Right lung (tissue), 10 donors: ENCODE results near the gene TXLNG. TPM values are rescaled to one million over a fixed set of nuclear protein-coding genes. Genes with fewer than 3 reads are reported as not detected.
"Not testable (repeated sequence)": the region's sequence is repeated elsewhere in the genome, so short reads cannot be mapped to it uniquely, and the experiment has no call there.

Source experiments
- DNase-seq, 2 donors: peaks; one replicate each; pipeline ENCODE4 v3.0.0-alpha.2; 2013
- long read RNA-seq, 8 donors: transcript quantifications; one replicate each; lab custom pipeline, GENCODE V29; 2026
- polyA plus RNA-seq, 5 donors: library from polyadenylated mRNA; unstranded; fragments of 120-200 nt; gene quantifications; one replicate each; pipeline versions ENCODE4 v1.2.1 to v1.2.3, GENCODE V29; 2013; ENCODE audit warnings: inconsistent platforms in 1 of 5, low replicate concordance in 1 of 5; ENCODE audit not compliant: insufficient read length in 5 of 5, insufficient read depth in 1 of 5

The TXLNG gene
- polyA plus RNA-seq = 10 to 100 TPM; 13.5 to 17.6 (median 16.1) TPM
- long read RNA-seq, donor 1, partial matches to known transcripts = 246 of 362 reads
- long read RNA-seq, donor 1, other reads (novel, unspliced or antisense) = 116 of 362 reads
- long read RNA-seq, donor 2, full-length matches to known transcripts = 1 of 1 reads
- long read RNA-seq, donor 2, partial matches to known transcripts = 0 of 1 reads
- long read RNA-seq, donor 2, other reads (novel, unspliced or antisense) = 0 of 1 reads
- long read RNA-seq, donor 3, partial matches to known transcripts = 258 of 347 reads
- long read RNA-seq, donor 3, other reads (novel, unspliced or antisense) = 89 of 347 reads
- long read RNA-seq, donor 4, partial matches to known transcripts = 5 of 5 reads
- long read RNA-seq, donor 4, other reads (novel, unspliced or antisense) = 0 of 5 reads
- long read RNA-seq, donor 5, partial matches to known transcripts = 297 of 420 reads
- long read RNA-seq, donor 5, other reads (novel, unspliced or antisense) = 123 of 420 reads
- long read RNA-seq, donor 6, partial matches to known transcripts = 10 of 10 reads
- long read RNA-seq, donor 6, other reads (novel, unspliced or antisense) = 0 of 10 reads
- long read RNA-seq, donor 7, partial matches to known transcripts = 5 of 5 reads
- long read RNA-seq, donor 7, other reads (novel, unspliced or antisense) = 0 of 5 reads
- long read RNA-seq, donor 8, full-length matches to known transcripts = 1 of 1 reads
- long read RNA-seq, donor 8, partial matches to known transcripts = 0 of 1 reads
- long read RNA-seq, donor 8, other reads (novel, unspliced or antisense) = 0 of 1 reads

GRCh38 chrX:16786139-16786790, at the start of gene TXLNG:
TSS of gene TXLNG (plus strand) at chrX:16786466. CDS start at chrX:16786488, 22 bp downstream.
- DNase-seq = peak; percentile 98 to 99

GRCh38 chrX:16737024-16737423, 49.2 kb upstream of the TXLNG start:
- no peak for DNase-seq

- DNase-seq = no peak
These were observed 46.7 kb upstream of the TXLNG start for GRCh38 chrX:16739574-16739973.

- DNase-seq = no peak
These were observed 42.5 kb upstream of the TXLNG start for GRCh38 chrX:16743604-16744325.

GRCh38 chrX:16745102-16745501, 41.2 kb upstream of the TXLNG start:
- no peak for DNase-seq

- no peak for DNase-seq
These were observed 40.6 kb upstream of the TXLNG start for GRCh38 chrX:16745659-16746058.

GRCh38 chrX:16748425-16748824, 37.8 kb upstream of the TXLNG start:
- no peak for DNase-seq

GRCh38 chrX:16750136-16750535, 36.1 kb upstream of the TXLNG start:
- no peak for DNase-seq

GRCh38 chrX:16754019-16754418, 32.2 kb upstream of the TXLNG start:
- DNase-seq = no peak

- no peak for DNase-seq
These were observed 29.5 kb upstream of the TXLNG start for GRCh38 chrX:16756724-16757123.

GRCh38 chrX:16761500-16761899, 24.8 kb upstream of the TXLNG start:
- DNase-seq = not testable (repeated sequence)

- DNase-seq = no peak
These were observed 23.7 kb upstream of the TXLNG start for GRCh38 chrX:16762579-16762978.

- no peak for DNase-seq
These were observed 20.7 kb upstream of the TXLNG start for GRCh38 chrX:16765594-16765993.

- no peak for DNase-seq
These were observed 15.2 kb upstream of the TXLNG start for GRCh38 chrX:16770970-16771482.

GRCh38 chrX:16771483-16772398, 14.5 kb upstream of the TXLNG start:
- DNase-seq = no peak

- no peak for DNase-seq
These were observed 13.8 kb upstream of the TXLNG start for GRCh38 chrX:16772460-16772859.

- DNase-seq = no peak
These were observed 11.5 kb upstream of the TXLNG start for GRCh38 chrX:16774746-16775145.

GRCh38 chrX:16778545-16778944, 7.7 kb upstream of the TXLNG start:
- no peak for DNase-seq

GRCh38 chrX:16778993-16779392, 7.3 kb upstream of the TXLNG start:
- DNase-seq = no peak

- not testable (repeated sequence) for DNase-seq
These were observed 6.5 kb upstream of the TXLNG start for GRCh38 chrX:16779815-16780214.
